Activated CD4-positive, alpha-beta T cell treated with anti-CD3 and anti-CD28 coated beads, Interleukin-2, amount 10 ng/mL, durations not matched to agents 7 days and 5 days (primary cell): ENCODE data around the gene SLC27A2. TPM values are rescaled to one million over a fixed set of nuclear protein-coding genes. Genes with fewer than 3 reads are reported as not detected.
A peak's percentile ranks its signal among the peaks of the same experiment; 100 is the strongest.
"Not testable (repeated sequence)": the region's sequence is repeated elsewhere in the genome, so short reads cannot be mapped to it uniquely, and the experiment has no call there.

Experiments
- CTCF ChIA-PET: fragments of 350-600 bp; sonication (Branson Sonifier 250); formaldehyde crosslinking; loops from one replicate; lab custom pipeline; 2021; ENCODE audit warnings: antibody characterized with exemption; lab: Charles Lee
- POLR2A ChIA-PET: fragments of 350-600 bp; sonication (Branson Sonifier 250); formaldehyde crosslinking; loops from one replicate; lab custom pipeline; 2021; ENCODE audit warnings: antibody characterized with exemption; lab: Charles Lee
- DNase-seq: peaks from one replicate; pipeline ENCODE4 v3.0.0-alpha.2; 2020
- H3K27ac Mint-ChIP-seq: one replicate; pipeline ENCODE4 v1.8.0; 2021; ENCODE audit warnings: mild to moderate bottlenecking, moderate library complexity, mixed read lengths
- H3K27me3 Mint-ChIP-seq: one replicate; pipeline ENCODE4 v1.8.0; 2021; ENCODE audit warnings: mixed read lengths
- H3K36me3 Mint-ChIP-seq: one replicate; pipeline ENCODE4 v1.8.0; 2021; ENCODE audit warnings: low read depth, mixed read lengths
- H3K4me1 Mint-ChIP-seq: one replicate; pipeline ENCODE4 v1.8.0; 2021; ENCODE audit warnings: mixed read lengths
- H3K4me3 Mint-ChIP-seq: one replicate; pipeline ENCODE4 v1.8.0; 2021; ENCODE audit warnings: mild to moderate bottlenecking, moderate library complexity, mixed read lengths
- H3K9me3 Mint-ChIP-seq: one replicate; pipeline ENCODE4 v1.8.0; 2021; ENCODE audit warnings: mixed read lengths
- total RNA-seq, 2 experiments: library from RNA; stranded (reverse); gene quantifications; one replicate each; pipeline ENCODE4 v1.2.3, GENCODE V29; 2021

The SLC27A2 gene
- total RNA-seq, 2 experiments from 2014 or later: 9.9 to 11.4 TPM

- no peak overlapping the region for H3K27ac Mint-ChIP-seq
- no peak overlapping the region for H3K4me3 Mint-ChIP-seq
- H3K9me3 Mint-ChIP-seq: peaks cover 11% of the 10 kb centered on the region
- CTCF ChIA-PET: interaction anchor here (1.1 kb wide), 1 partner anchor 15 kb away, joined by 3 read pairs; no protein-coding TSS in a partner anchor
- DNase-seq: no peak
- H3K4me1 Mint-ChIP-seq: no peaks in the 10 kb centered on the region
- H3K36me3 Mint-ChIP-seq: peaks cover 8% of the 10 kb centered on the region
- POLR2A ChIA-PET: no interaction called here
- H3K27me3 Mint-ChIP-seq: peaks cover 6% of the 10 kb centered on the region
Observed at GRCh38 chr15:50168379-50168778, 13.6 kb upstream of the SLC27A2 start.

GRCh38 chr15:50168783-50169411, 13.1 kb upstream of the SLC27A2 start:
- H3K27me3 Mint-ChIP-seq: peaks cover 6% of the 10 kb centered on the region
- no peaks in the 10 kb centered on the region for H3K4me1 Mint-ChIP-seq
- CTCF ChIA-PET: interaction anchor here (1.1 kb wide), 1 partner anchor 15 kb away, joined by 3 read pairs; no protein-coding TSS in a partner anchor
- POLR2A ChIA-PET: no interaction called here
- peaks cover 13% of the 10 kb centered on the region for H3K9me3 Mint-ChIP-seq
- H3K36me3 Mint-ChIP-seq: peaks cover 8% of the 10 kb centered on the region
- H3K27ac Mint-ChIP-seq: no peak overlapping the region
- no peak for DNase-seq
- no peak overlapping the region for H3K4me3 Mint-ChIP-seq

- H3K27me3 Mint-ChIP-seq, H3K27ac Mint-ChIP-seq, POLR2A ChIA-PET, H3K4me1 Mint-ChIP-seq, CTCF ChIA-PET, H3K4me3 Mint-ChIP-seq, DNase-seq, H3K36me3 Mint-ChIP-seq: not testable (repeated sequence)
- H3K9me3 Mint-ChIP-seq: peaks cover 19% of the 10 kb centered on the region
Observed at GRCh38 chr15:50172360-50172895, 9.6 kb upstream of the SLC27A2 start.

GRCh38 chr15:50176869-50177268, 5.1 kb upstream of the SLC27A2 start:
- Mint-ChIP-seq H3K4me3 (no peak overlapping the region), H3K9me3 (peaks cover 8% of the 10 kb centered on the region), H3K4me1 (peaks cover 23% of the 10 kb centered on the region), H3K36me3 (peaks cover under 1% of the 10 kb centered on the region), H3K27ac (no peak overlapping the region), H3K27me3 (peaks cover 2% of the 10 kb centered on the region)
- ChIA-PET CTCF (interaction anchor here (0.7 to 1.2 kb wide), 2 partner anchors 10 to 20 kb away, joined by 3 to 4 read pairs; no protein-coding TSS in a partner anchor), POLR2A (no interaction called here)
- DNase-seq: no peak

GRCh38 chr15:50180091-50180490, 1.9 kb upstream of the SLC27A2 start:
- peaks cover 2% of the 10 kb centered on the region for H3K36me3 Mint-ChIP-seq

GRCh38 chr15:50180582-50180981, 1.4 kb upstream of the SLC27A2 start:
- POLR2A ChIA-PET: interaction anchor here (0.7 kb wide), 1 partner anchor 706 kb away, joined by 3 read pairs; no protein-coding TSS in a partner anchor
- Mint-ChIP-seq H3K4me1 (peaks cover 45% of the 10 kb centered on the region), H3K27me3 (no peaks in the 10 kb centered on the region), H3K36me3 (peaks cover 2% of the 10 kb centered on the region), H3K4me3 (no peak overlapping the region), H3K9me3 (peaks cover 2% of the 10 kb centered on the region), H3K27ac (no peak overlapping the region)
- DNase-seq: no peak
- CTCF ChIA-PET: interaction anchor here (1.0 to 1.8 kb wide), 5 partner anchors 12 to 125 kb away, joined by 3 to 5 read pairs (median 4); no protein-coding TSS in a partner anchor

More at GRCh38 chr15:50180091-50180490, 1.9 kb upstream of the SLC27A2 start:
- Mint-ChIP-seq H3K27me3 (peaks cover 2% of the 10 kb centered on the region), H3K9me3 (peaks cover 2% of the 10 kb centered on the region), H3K4me3 (no peak overlapping the region), H3K27ac (peak overlapping the region; percentile 28), H3K4me1 (peaks cover 44% of the 10 kb centered on the region)
- DNase-seq: no peak
- POLR2A ChIA-PET: no interaction called here
- CTCF ChIA-PET: interaction anchor here (1.3 to 1.8 kb wide), 4 partner anchors 13 to 126 kb away, joined by 3 to 5 read pairs (median 4); no protein-coding TSS in a partner anchor

- H3K27me3 Mint-ChIP-seq: no peaks in the 10 kb centered on the region
- no peaks in the 10 kb centered on the region for H3K9me3 Mint-ChIP-seq
- H3K4me1 Mint-ChIP-seq: peaks cover 45% of the 10 kb centered on the region
- H3K27ac Mint-ChIP-seq: no peak overlapping the region
- ChIA-PET CTCF (interaction anchor here (1.0 to 1.4 kb wide), 4 partner anchors 15 to 135 kb away, joined by 3 to 8 read pairs (median 4); no protein-coding TSS in a partner anchor), POLR2A (interaction anchor here (0.7 kb wide), 1 partner anchor 705 kb away, joined by 3 read pairs; no protein-coding TSS in a partner anchor)
- H3K4me3 Mint-ChIP-seq: peak overlapping the region; percentile 62
- peaks cover 2% of the 10 kb centered on the region for H3K36me3 Mint-ChIP-seq
- DNase-seq: no peak
Observed at GRCh38 chr15:50181201-50181968, 611 bp upstream of the SLC27A2 start.

- Mint-ChIP-seq H3K9me3 (no peaks in the 10 kb centered on the region), H3K4me3 (peak overlapping the region; percentile 93), H3K27ac (peak overlapping the region; percentile 92), H3K27me3 (no peaks in the 10 kb centered on the region), H3K4me1 (peaks cover 39% of the 10 kb centered on the region), H3K36me3 (peaks cover 3% of the 10 kb centered on the region)
- DNase-seq: peak; percentile 52
- CTCF ChIA-PET: interaction anchor here (0.6 to 2.0 kb wide), 6 partner anchors 11 to 1304 kb away, joined by 3 to 8 read pairs (median 5); partner anchors contain the start of gene EID1
- POLR2A ChIA-PET: interaction anchor here (0.6 to 0.8 kb wide), 2 partner anchors 59 to 171 kb away, joined by 3 to 4 read pairs; no protein-coding TSS in a partner anchor
Observed at GRCh38 chr15:50182219-50183013, 420 bp downstream of the SLC27A2 start.

GRCh38 chr15:50183112-50183794, 1.3 kb downstream of the SLC27A2 start:
- peaks cover 10% of the 10 kb centered on the region for H3K36me3 Mint-ChIP-seq
- peak; percentile 24 for DNase-seq
- POLR2A ChIA-PET: interaction anchor here (0.8 kb wide), 1 partner anchor 170 kb away, joined by 3 read pairs; no protein-coding TSS in a partner anchor
- H3K4me1 Mint-ChIP-seq: peaks cover 39% of the 10 kb centered on the region
- H3K27me3 Mint-ChIP-seq: no peaks in the 10 kb centered on the region
- CTCF ChIA-PET: interaction anchor here (0.6 to 2.0 kb wide), 13 partner anchors 10 to 1305 kb away, joined by 3 to 6 read pairs (median 3); partner anchors contain the start of gene EID1
- H3K27ac Mint-ChIP-seq: peak overlapping the region; percentile 92
- peak overlapping the region; percentile 93 for H3K4me3 Mint-ChIP-seq
- H3K9me3 Mint-ChIP-seq: no peaks in the 10 kb centered on the region

GRCh38 chr15:50184863-50185504, 3.0 kb downstream of the SLC27A2 start:
- Mint-ChIP-seq H3K36me3 (peaks cover 11% of the 10 kb centered on the region), H3K4me1 (peaks cover 39% of the 10 kb centered on the region), H3K27me3 (no peaks in the 10 kb centered on the region), H3K4me3 (no peak overlapping the region), H3K9me3 (no peaks in the 10 kb centered on the region), H3K27ac (no peak overlapping the region)
- ChIA-PET CTCF (interaction anchor here (0.6 kb wide), 1 partner anchor 36 kb away, joined by 3 read pairs; no protein-coding TSS in a partner anchor), POLR2A (no interaction called here)
- DNase-seq: no peak

GRCh38 chr15:50186090-50186489, 4.1 kb downstream of the SLC27A2 start:
- POLR2A ChIA-PET: no interaction called here
- Mint-ChIP-seq H3K36me3 (peaks cover 11% of the 10 kb centered on the region), H3K27ac (no peak overlapping the region), H3K9me3 (no peaks in the 10 kb centered on the region), H3K27me3 (no peaks in the 10 kb centered on the region), H3K4me1 (peaks cover 28% of the 10 kb centered on the region), H3K4me3 (no peak overlapping the region)
- CTCF ChIA-PET: interaction anchor here (0.6 to 0.7 kb wide), 2 partner anchors 63 to 1323 kb away, joined by 4 to 6 read pairs; no protein-coding TSS in a partner anchor
- DNase-seq: no peak
